Stimulated activated CD8-positive, alpha-beta memory T cell treated with anti-CD3 and anti-CD28 coated beads, Interleukin-4, amount 100 ng/mL, for 24 hours (primary cell): Measurements from ENCODE around the gene C10orf53.

ENCODE experiments used
- DNase-seq: peaks from one replicate; pipeline ENCODE4 v3.0.0-alpha.2; 2020; ENCODE audit warnings: low read depth

C10orf53 gene

GRCh38 chr10:49737474-49738201 is 58.2 kb downstream of the C10orf53 start:
- no peak for DNase-seq

GRCh38 chr10:49738616-49739360 is 59.3 kb downstream of the C10orf53 start:
- no peak for DNase-seq

DNA sequence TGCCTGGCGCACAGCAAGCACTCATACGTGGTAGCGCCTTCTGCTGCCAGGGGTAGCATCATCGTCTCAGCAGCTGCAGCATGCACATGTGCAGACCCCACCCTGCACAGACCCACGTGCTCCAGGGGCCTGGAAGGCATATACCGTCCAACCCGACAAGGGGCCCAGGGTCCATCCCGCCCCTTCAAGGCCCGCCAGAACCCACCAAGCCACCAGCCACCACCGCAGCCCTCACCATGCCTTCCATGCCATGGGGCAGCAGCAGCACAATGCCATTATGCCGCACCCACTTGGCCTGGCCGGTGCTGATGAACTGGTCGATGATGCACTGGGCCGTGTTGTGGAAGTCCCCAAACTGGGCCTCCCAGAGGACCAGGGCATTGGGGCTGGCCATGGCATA is 60.0 kb downstream of the C10orf53 start:
- DNase-seq: no peak

- DNase-seq: no peak
These were observed 61.1 kb downstream of the C10orf53 start for GRCh38 chr10:49740346-49741107.

- no peak for DNase-seq
These were observed 61.9 kb downstream of the C10orf53 start for GRCh38 chr10:49741108-49741995.

DNA sequence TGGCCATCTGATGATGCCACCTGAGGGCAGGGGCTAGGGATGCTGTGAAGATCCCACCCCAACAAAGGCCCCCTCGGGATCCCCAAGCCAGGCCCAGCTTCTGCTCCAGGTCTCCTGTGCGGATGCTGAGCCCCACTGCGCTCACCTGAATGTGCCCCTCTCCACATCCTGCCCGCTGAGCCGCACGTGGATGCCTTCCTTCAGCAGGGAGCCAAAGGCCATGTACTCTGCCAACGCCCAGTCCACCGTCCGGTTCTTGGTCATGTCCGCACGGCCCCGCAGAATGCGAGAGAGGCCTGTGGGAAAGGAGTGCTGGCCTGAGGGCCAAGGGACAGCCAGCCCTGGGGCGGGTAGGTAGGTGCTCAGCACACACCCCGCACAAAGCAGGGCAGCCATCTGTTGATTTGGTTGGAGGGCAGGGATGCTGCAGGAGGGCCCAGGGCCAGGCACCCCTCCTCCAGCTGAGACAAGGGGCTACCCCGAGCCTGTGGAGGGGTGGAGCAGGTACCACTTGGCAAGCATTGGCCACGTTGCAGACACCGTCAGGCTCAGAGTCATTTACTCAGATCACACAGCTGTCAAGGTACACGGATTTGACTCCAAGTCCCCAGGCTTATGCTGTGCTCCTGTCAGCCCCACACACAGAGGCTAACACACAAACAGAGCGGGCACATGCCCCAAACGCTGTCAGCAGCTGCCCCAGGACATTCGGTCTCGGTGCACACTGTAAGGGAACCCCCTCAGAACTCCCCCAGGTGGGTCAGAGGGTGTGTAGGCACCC is 63.4 kb downstream of the C10orf53 start:
- DNase-seq: no peak

- no peak for DNase-seq
These were observed 64.1 kb downstream of the C10orf53 start for GRCh38 chr10:49743464-49744075.

GRCh38 chr10:49744091-49744685 is 64.7 kb downstream of the C10orf53 start:
- no peak for DNase-seq

- no peak for DNase-seq
These were observed 65.6 kb downstream of the C10orf53 start for GRCh38 chr10:49744924-49745605.

DNA sequence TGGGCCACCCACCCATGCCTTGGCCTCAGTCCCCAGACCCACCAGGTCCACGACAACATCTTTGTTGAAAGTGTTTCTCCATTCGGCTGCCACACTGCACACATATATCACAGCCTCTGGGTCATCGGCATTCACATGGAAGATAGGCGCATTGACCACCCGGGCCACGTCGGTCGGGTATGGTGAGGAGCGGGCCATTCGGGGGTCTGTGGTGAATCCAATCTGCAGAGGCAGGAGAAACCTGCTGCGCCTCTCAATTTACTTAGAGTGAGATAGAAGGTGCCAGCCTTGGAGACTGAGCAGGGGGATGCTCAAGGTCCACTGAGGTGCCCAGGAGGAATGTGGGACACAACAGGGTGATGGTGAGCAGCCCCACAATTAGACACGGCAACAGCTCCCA is 66.3 kb downstream of the C10orf53 start:
- DNase-seq: no peak

DNA sequence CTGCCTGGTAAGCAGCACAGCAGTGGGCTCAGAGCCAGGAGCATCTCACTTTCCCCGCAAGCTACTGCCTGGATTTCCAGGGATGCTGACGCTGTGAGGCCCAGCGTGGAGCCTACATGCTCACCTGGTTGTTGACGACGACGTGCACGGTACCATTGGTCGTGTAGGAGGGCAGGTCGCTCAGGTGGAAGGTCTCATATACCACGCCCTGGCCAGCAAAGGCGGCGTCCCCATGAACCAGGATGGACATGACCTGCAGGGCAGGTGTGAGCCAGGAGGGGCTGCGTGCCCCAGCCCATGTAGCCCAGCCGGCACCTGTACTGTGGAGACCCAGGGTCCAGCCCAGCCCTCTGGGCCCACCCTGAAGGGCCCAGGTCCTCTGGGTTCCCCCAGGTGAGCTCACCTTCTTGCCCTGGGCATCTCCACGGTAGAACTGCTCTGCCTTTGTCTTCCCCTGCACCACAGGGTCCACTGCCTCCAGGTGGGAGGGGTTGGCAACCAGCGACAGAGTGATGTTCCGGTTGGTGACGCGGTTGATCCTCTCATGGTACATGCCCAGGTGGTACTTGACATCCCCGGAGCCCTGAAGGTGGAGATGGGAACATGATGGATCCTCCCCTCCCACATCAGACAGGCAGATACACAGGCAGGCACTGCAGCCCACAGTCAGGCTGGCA is 67.3 kb downstream of the C10orf53 start:
- no peak for DNase-seq
